Panc1 (cell line): ENCODE measurements around the gene RPL38. TPM values are rescaled to one million over a fixed set of nuclear protein-coding genes. Genes with fewer than 3 reads are reported as not detected.

Experiments
- ATAC-seq: fragments of 200-7000 bp; cut with Tn5 transposase; 2 replicates; pipeline ENCODE4 v1.9.1; 2020; ENCODE audit warnings: mild to moderate bottlenecking, moderate library complexity
- BruUV-seq: library from RNA; stranded (reverse); fragments of 400-500 nt; replicated peaks from 2 replicates; lab custom pipeline; 2021; lab: Mats Ljungman, UMichigan
- CTCF ChIA-PET: fragments of 300-600 bp; sonication (Branson Sonifier 250); formaldehyde crosslinking; loops from one replicate; lab custom pipeline; 2022; ENCODE audit warnings: antibody characterized with exemption; lab: Charles Lee
- POLR2A ChIA-PET: fragments of 300-600 bp; sonication (Branson Sonifier 250); formaldehyde crosslinking; loops from one replicate; lab custom pipeline; 2022; ENCODE audit warnings: antibody characterized with exemption; lab: Charles Lee
- DNase-seq: peaks from one replicate; pipeline ENCODE4 v3.0.0-alpha.2; 2010; ENCODE audit warnings: low read depth, low spot score
- H3K27ac ChIP-seq: 2 replicates; pipeline ENCODE4 v1.5.1; 2011; ENCODE audit warnings: mild to moderate bottlenecking, low read length, inconsistent platforms
- H3K27me3 ChIP-seq: fragments of 200-500 bp; sonication (Bioruptor generic); 2 replicates; pipeline ENCODE4 v1.6.0; 2014; ENCODE audit warnings: low read length, inconsistent platforms; ENCODE audit not compliant: control insufficient read depth, insufficient read depth
- H3K36me3 ChIP-seq: fragments of 200-500 bp; sonication (Bioruptor generic); 2 replicates; pipeline ENCODE4 v1.5.1; 2014; ENCODE audit warnings: inconsistent platforms, mild to moderate bottlenecking, low read length, moderate library complexity; ENCODE audit not compliant: control insufficient read depth, insufficient read depth
- H3K4me1 ChIP-seq: 2 replicates; pipeline ENCODE4 v1.5.1; 2011; ENCODE audit warnings: inconsistent platforms, mild to moderate bottlenecking, low read length, moderate library complexity; ENCODE audit not compliant: control insufficient read depth, insufficient read depth
- H3K4me3 ChIP-seq, 2 experiments: 2 replicates each; pipeline ENCODE4 v1.5.1; 2011 to 2012; ENCODE audit warnings: low read depth in 2 of 2, low read length in 2 of 2, mild to moderate bottlenecking in 2 of 2, inconsistent platforms in 1 of 2, moderate library complexity in 1 of 2
- H3K9me3 ChIP-seq: fragments of 200-500 bp; sonication (Bioruptor generic); 2 replicates; pipeline ENCODE4 v1.5.1; 2014; ENCODE audit warnings: low read depth, mild to moderate bottlenecking, inconsistent platforms, low read length, moderate library complexity; ENCODE audit not compliant: control insufficient read depth, insufficient read depth
- POLR2AphosphoS5 ChIP-seq: IDR thresholded peaks from 2 replicates; pipeline ENCODE4 v1.6.1; 2012; ENCODE audit warnings: mild to moderate bottlenecking, low read depth, low read length, moderate library complexity
- SIN3A ChIP-seq: IDR thresholded peaks from 2 replicates; pipeline ENCODE4 v1.6.1; 2012; ENCODE audit warnings: low read depth, mild to moderate bottlenecking, low read length, moderate library complexity, borderline replicate concordance; ENCODE audit not compliant: insufficient read depth
- TCF7L2 ChIP-seq: IDR thresholded peaks from 2 replicates; pipeline ENCODE4 v1.6.1; 2011; ENCODE audit warnings: mild to moderate bottlenecking, low read depth, low read length, inconsistent platforms
- in situ Hi-C: cut with HindIII; loops from 2 replicates; pipeline ENCODE4 v1.10.0; 2016; ENCODE audit warnings: low sequenced_read_pairs, low pct_unique_long_range_greater_than_20kb
- intact Hi-C: fragments of 100-400 bp; cut with micrococcal nuclease; formaldehyde crosslinking; loops from one replicate; pipeline ENCODE4 v1.10.0; 2022; ENCODE audit not compliant: unreplicated experiment
- total RNA-seq: library from RNA; stranded (reverse); gene quantifications from one replicate; pipeline ENCODE4 v1.2.1, GENCODE V29; 2021; ENCODE audit not compliant: unreplicated experiment
- TF ChIP-seq, protein P1 (sequence below), 2 experiments: IDR thresholded peaks; 2 replicates each; pipeline ENCODE4 v1.6.1; 2011 to 2012; ENCODE audit warnings: low read depth in 2 of 2, control low read depth in 1 of 2, low read length in 1 of 2, mild to moderate bottlenecking in 1 of 2, moderate library complexity in 1 of 2; ENCODE audit not compliant: insufficient read depth in 1 of 2
- TF ChIP-seq, protein P2 (sequence below): fragments of 450-650 bp; IDR thresholded peaks from 2 replicates; pipeline ENCODE4 v1.5.1; 2017; ENCODE audit warnings: mild to moderate bottlenecking

Gene RPL38
- total RNA-seq, 1 experiment from 2014 or later, result 968 TPM

DNA sequence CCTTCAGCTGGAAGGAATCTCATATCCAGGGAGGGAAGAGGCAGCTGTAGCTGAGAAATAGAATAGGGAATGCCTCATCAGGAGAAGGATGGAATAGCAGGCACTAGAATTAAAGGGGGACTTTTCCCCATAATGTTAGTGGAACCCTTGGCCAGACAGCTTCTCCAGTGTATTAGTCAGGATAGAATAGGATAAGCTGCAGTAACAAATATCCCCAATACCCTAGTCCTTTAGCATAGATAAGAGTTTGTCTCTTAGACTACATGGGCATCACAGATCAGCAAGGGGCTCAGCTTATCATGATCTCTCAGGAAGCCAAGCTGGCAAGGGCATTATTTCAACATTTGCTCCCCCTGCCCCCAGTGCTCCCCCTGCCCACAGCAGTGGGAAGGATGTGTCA, 44.7 kb upstream of the RPL38 start:
- Histone ChIP-seq H3K36me3 (no peaks in the 10 kb centered on the region), H3K4me3 (no peak overlapping the region), H3K9me3 (no peaks in the 10 kb centered on the region; the same call in 1 of the 2 replicates), H3K27ac (no peak overlapping the region), H3K27me3 (no peaks in the 10 kb centered on the region), H3K4me1 (no peaks in the 10 kb centered on the region)
- CTCF ChIA-PET, result interaction anchor here (0.7 kb wide), 1 partner anchor 41 kb away, joined by 5 read pairs; no protein-coding TSS in a partner anchor
- DNase-seq, result no peak
- in situ Hi-C loops, result no loop called here
- POLR2A ChIA-PET, result no interaction called here
- TF ChIP-seq, protein P1, sequence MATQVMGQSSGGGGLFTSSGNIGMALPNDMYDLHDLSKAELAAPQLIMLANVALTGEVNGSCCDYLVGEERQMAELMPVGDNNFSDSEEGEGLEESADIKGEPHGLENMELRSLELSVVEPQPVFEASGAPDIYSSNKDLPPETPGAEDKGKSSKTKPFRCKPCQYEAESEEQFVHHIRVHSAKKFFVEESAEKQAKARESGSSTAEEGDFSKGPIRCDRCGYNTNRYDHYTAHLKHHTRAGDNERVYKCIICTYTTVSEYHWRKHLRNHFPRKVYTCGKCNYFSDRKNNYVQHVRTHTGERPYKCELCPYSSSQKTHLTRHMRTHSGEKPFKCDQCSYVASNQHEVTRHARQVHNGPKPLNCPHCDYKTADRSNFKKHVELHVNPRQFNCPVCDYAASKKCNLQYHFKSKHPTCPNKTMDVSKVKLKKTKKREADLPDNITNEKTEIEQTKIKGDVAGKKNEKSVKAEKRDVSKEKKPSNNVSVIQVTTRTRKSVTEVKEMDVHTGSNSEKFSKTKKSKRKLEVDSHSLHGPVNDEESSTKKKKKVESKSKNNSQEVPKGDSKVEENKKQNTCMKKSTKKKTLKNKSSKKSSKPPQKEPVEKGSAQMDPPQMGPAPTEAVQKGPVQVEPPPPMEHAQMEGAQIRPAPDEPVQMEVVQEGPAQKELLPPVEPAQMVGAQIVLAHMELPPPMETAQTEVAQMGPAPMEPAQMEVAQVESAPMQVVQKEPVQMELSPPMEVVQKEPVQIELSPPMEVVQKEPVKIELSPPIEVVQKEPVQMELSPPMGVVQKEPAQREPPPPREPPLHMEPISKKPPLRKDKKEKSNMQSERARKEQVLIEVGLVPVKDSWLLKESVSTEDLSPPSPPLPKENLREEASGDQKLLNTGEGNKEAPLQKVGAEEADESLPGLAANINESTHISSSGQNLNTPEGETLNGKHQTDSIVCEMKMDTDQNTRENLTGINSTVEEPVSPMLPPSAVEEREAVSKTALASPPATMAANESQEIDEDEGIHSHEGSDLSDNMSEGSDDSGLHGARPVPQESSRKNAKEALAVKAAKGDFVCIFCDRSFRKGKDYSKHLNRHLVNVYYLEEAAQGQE (IDR thresholded peaks at IDR 0.05; ENCODE audit: insufficient read depth in 1 of 2, low read depth in 2 of 2, low read length in 1 of 2), result no peak
- TF ChIP-seq POLR2AphosphoS5, result no peak
- no peak for TF ChIP-seq SIN3A
- TF ChIP-seq, protein P2, sequence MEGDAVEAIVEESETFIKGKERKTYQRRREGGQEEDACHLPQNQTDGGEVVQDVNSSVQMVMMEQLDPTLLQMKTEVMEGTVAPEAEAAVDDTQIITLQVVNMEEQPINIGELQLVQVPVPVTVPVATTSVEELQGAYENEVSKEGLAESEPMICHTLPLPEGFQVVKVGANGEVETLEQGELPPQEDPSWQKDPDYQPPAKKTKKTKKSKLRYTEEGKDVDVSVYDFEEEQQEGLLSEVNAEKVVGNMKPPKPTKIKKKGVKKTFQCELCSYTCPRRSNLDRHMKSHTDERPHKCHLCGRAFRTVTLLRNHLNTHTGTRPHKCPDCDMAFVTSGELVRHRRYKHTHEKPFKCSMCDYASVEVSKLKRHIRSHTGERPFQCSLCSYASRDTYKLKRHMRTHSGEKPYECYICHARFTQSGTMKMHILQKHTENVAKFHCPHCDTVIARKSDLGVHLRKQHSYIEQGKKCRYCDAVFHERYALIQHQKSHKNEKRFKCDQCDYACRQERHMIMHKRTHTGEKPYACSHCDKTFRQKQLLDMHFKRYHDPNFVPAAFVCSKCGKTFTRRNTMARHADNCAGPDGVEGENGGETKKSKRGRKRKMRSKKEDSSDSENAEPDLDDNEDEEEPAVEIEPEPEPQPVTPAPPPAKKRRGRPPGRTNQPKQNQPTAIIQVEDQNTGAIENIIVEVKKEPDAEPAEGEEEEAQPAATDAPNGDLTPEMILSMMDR, result no peak
- BruUV-seq, result no TSS peak
- intact Hi-C loops, result no loop called here
- ATAC-seq, result no peak

DNA sequence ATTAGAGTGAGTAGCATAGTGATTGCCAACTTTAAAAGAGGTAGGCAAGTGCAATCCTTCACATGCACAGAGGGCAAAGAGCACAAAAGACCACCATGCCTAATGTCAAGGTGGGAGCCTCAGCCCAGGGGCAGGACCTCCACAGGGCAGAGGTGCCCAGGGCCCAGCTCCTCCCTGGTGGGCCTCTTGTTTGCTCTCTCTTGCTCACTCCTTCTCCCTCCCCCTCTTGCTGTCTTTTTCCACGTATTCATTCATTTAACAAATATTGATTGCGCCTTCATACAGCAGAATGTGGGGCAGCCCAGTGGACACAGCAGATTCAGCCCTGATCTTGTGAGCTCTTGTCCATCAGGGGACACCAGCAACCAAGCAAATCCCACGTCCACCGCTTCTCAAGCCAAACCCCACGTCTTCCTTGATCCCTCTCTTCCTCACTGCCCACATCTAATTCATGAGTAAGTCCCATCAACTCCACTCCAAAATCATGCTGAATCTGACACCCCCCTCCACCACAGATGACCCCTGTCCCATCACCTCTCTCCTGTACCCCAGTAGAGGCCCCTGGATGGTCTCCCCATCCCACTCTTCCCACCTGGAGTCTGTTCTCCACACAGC, 44.1 kb upstream of the RPL38 start:
- in situ Hi-C loops, result no loop called here
- ChIA-PET POLR2A (no interaction called here), CTCF (interaction anchor here (0.6 to 0.7 kb wide), 2 partner anchors 40 to 860 kb away, joined by 5 to 8 read pairs; no protein-coding TSS in a partner anchor)
- intact Hi-C loops, result no loop called here
- BruUV-seq, result no TSS peak
- ATAC-seq, result no peak
- Histone ChIP-seq H3K36me3 (no peaks in the 10 kb centered on the region), H3K4me1 (no peaks in the 10 kb centered on the region), H3K9me3 (no peaks in the 10 kb centered on the region; the same call in 1 of the 2 replicates), H3K27ac (no peak overlapping the region), H3K4me3 (no peak overlapping the region), H3K27me3 (no peaks in the 10 kb centered on the region)
- no peak for DNase-seq
- TF ChIP-seq, protein P1 (IDR thresholded peaks at IDR 0.05; ENCODE audit: insufficient read depth in 1 of 2, low read depth in 2 of 2, low read length in 1 of 2), result no peak
- TF ChIP-seq TCF7L2 (no peak), SIN3A (no peak)
- TF ChIP-seq, protein P2, result no peak
